Panc1 (cell line): ENCODE measurements around the gene OR10G8. TPM values are rescaled to one million over a fixed set of nuclear protein-coding genes. Genes with fewer than 3 reads are reported as not detected.

Experiments
- ATAC-seq: fragments of 200-7000 bp; cut with Tn5 transposase; 2 replicates; pipeline ENCODE4 v1.9.1; 2020; ENCODE audit warnings: mild to moderate bottlenecking, moderate library complexity
- BruUV-seq: library from RNA; stranded (reverse); fragments of 400-500 nt; replicated peaks from 2 replicates; lab custom pipeline; 2021; lab: Mats Ljungman, UMichigan
- CTCF ChIA-PET: fragments of 300-600 bp; sonication (Branson Sonifier 250); formaldehyde crosslinking; loops from one replicate; lab custom pipeline; 2022; ENCODE audit warnings: antibody characterized with exemption; lab: Charles Lee
- POLR2A ChIA-PET: fragments of 300-600 bp; sonication (Branson Sonifier 250); formaldehyde crosslinking; loops from one replicate; lab custom pipeline; 2022; ENCODE audit warnings: antibody characterized with exemption; lab: Charles Lee
- DNase-seq: peaks from one replicate; pipeline ENCODE4 v3.0.0-alpha.2; 2010; ENCODE audit warnings: low read depth, low spot score
- H3K27ac ChIP-seq: 2 replicates; pipeline ENCODE4 v1.5.1; 2011; ENCODE audit warnings: mild to moderate bottlenecking, low read length, inconsistent platforms
- H3K27me3 ChIP-seq: fragments of 200-500 bp; sonication (Bioruptor generic); 2 replicates; pipeline ENCODE4 v1.6.0; 2014; ENCODE audit warnings: low read length, inconsistent platforms; ENCODE audit not compliant: control insufficient read depth, insufficient read depth
- H3K36me3 ChIP-seq: fragments of 200-500 bp; sonication (Bioruptor generic); 2 replicates; pipeline ENCODE4 v1.5.1; 2014; ENCODE audit warnings: inconsistent platforms, mild to moderate bottlenecking, low read length, moderate library complexity; ENCODE audit not compliant: control insufficient read depth, insufficient read depth
- H3K4me1 ChIP-seq: 2 replicates; pipeline ENCODE4 v1.5.1; 2011; ENCODE audit warnings: inconsistent platforms, mild to moderate bottlenecking, low read length, moderate library complexity; ENCODE audit not compliant: control insufficient read depth, insufficient read depth
- H3K4me3 ChIP-seq, 2 experiments: 2 replicates each; pipeline ENCODE4 v1.5.1; 2011 to 2012; ENCODE audit warnings: low read depth in 2 of 2, low read length in 2 of 2, mild to moderate bottlenecking in 2 of 2, inconsistent platforms in 1 of 2, moderate library complexity in 1 of 2
- H3K9me3 ChIP-seq: fragments of 200-500 bp; sonication (Bioruptor generic); 2 replicates; pipeline ENCODE4 v1.5.1; 2014; ENCODE audit warnings: low read depth, mild to moderate bottlenecking, inconsistent platforms, low read length, moderate library complexity; ENCODE audit not compliant: control insufficient read depth, insufficient read depth
- POLR2AphosphoS5 ChIP-seq: IDR thresholded peaks from 2 replicates; pipeline ENCODE4 v1.6.1; 2012; ENCODE audit warnings: mild to moderate bottlenecking, low read depth, low read length, moderate library complexity
- SIN3A ChIP-seq: IDR thresholded peaks from 2 replicates; pipeline ENCODE4 v1.6.1; 2012; ENCODE audit warnings: low read depth, mild to moderate bottlenecking, low read length, moderate library complexity, borderline replicate concordance; ENCODE audit not compliant: insufficient read depth
- TCF7L2 ChIP-seq: IDR thresholded peaks from 2 replicates; pipeline ENCODE4 v1.6.1; 2011; ENCODE audit warnings: mild to moderate bottlenecking, low read depth, low read length, inconsistent platforms
- in situ Hi-C: cut with HindIII; loops from 2 replicates; pipeline ENCODE4 v1.10.0; 2016; ENCODE audit warnings: low sequenced_read_pairs, low pct_unique_long_range_greater_than_20kb
- intact Hi-C: fragments of 100-400 bp; cut with micrococcal nuclease; formaldehyde crosslinking; loops from one replicate; pipeline ENCODE4 v1.10.0; 2022; ENCODE audit not compliant: unreplicated experiment
- total RNA-seq: library from RNA; stranded (reverse); gene quantifications from one replicate; pipeline ENCODE4 v1.2.1, GENCODE V29; 2021; ENCODE audit not compliant: unreplicated experiment
- TF ChIP-seq, protein P1 (sequence below), 2 experiments: IDR thresholded peaks; 2 replicates each; pipeline ENCODE4 v1.6.1; 2011 to 2012; ENCODE audit warnings: low read depth in 2 of 2, control low read depth in 1 of 2, low read length in 1 of 2, mild to moderate bottlenecking in 1 of 2, moderate library complexity in 1 of 2; ENCODE audit not compliant: insufficient read depth in 1 of 2
- TF ChIP-seq, protein P2 (sequence below): fragments of 450-650 bp; IDR thresholded peaks from 2 replicates; pipeline ENCODE4 v1.5.1; 2017; ENCODE audit warnings: mild to moderate bottlenecking

Gene OR10G8
- total RNA-seq, 1 experiment from 2014 or later: not detected

DNA sequence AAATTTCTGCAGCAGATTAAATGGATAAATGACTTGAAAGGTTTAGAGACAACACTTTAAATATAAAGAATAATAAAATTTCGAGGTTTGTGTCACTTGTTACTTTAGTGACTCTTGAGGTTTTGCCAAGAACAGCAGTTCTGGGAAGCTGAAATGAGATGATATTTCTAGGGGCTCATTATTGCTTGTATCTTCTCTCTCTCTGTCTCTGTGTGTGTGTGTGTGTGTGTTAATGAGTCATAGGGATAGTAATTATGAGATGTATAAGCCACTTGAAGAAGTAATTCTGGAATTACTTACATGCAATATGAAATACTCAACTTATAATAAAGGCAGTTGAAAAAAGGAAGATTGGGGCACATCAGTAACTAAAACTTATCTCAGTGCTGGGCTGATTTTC is 24.1 kb downstream of the OR10G8 start:
- POLR2A ChIA-PET: no interaction called here
- Histone ChIP-seq H3K4me1 (no peaks in the 10 kb centered on the region), H3K36me3 (no peaks in the 10 kb centered on the region), H3K4me3 (no peak overlapping the region), H3K27me3 (no peaks in the 10 kb centered on the region), H3K9me3 (no peaks in the 10 kb centered on the region), H3K27ac (no peak overlapping the region)
- ATAC-seq (no peak), DNase-seq (no peak)
- BruUV-seq: no TSS peak
- intact Hi-C loops (no loop called here), in situ Hi-C loops (no loop called here)
- TF ChIP-seq, protein P1, sequence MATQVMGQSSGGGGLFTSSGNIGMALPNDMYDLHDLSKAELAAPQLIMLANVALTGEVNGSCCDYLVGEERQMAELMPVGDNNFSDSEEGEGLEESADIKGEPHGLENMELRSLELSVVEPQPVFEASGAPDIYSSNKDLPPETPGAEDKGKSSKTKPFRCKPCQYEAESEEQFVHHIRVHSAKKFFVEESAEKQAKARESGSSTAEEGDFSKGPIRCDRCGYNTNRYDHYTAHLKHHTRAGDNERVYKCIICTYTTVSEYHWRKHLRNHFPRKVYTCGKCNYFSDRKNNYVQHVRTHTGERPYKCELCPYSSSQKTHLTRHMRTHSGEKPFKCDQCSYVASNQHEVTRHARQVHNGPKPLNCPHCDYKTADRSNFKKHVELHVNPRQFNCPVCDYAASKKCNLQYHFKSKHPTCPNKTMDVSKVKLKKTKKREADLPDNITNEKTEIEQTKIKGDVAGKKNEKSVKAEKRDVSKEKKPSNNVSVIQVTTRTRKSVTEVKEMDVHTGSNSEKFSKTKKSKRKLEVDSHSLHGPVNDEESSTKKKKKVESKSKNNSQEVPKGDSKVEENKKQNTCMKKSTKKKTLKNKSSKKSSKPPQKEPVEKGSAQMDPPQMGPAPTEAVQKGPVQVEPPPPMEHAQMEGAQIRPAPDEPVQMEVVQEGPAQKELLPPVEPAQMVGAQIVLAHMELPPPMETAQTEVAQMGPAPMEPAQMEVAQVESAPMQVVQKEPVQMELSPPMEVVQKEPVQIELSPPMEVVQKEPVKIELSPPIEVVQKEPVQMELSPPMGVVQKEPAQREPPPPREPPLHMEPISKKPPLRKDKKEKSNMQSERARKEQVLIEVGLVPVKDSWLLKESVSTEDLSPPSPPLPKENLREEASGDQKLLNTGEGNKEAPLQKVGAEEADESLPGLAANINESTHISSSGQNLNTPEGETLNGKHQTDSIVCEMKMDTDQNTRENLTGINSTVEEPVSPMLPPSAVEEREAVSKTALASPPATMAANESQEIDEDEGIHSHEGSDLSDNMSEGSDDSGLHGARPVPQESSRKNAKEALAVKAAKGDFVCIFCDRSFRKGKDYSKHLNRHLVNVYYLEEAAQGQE (IDR thresholded peaks at IDR 0.05; ENCODE audit: insufficient read depth in 1 of 2, low read depth in 2 of 2, low read length in 1 of 2): no peak
- no peak for TF ChIP-seq POLR2AphosphoS5
- TF ChIP-seq SIN3A: no peak
- TF ChIP-seq, protein P2, sequence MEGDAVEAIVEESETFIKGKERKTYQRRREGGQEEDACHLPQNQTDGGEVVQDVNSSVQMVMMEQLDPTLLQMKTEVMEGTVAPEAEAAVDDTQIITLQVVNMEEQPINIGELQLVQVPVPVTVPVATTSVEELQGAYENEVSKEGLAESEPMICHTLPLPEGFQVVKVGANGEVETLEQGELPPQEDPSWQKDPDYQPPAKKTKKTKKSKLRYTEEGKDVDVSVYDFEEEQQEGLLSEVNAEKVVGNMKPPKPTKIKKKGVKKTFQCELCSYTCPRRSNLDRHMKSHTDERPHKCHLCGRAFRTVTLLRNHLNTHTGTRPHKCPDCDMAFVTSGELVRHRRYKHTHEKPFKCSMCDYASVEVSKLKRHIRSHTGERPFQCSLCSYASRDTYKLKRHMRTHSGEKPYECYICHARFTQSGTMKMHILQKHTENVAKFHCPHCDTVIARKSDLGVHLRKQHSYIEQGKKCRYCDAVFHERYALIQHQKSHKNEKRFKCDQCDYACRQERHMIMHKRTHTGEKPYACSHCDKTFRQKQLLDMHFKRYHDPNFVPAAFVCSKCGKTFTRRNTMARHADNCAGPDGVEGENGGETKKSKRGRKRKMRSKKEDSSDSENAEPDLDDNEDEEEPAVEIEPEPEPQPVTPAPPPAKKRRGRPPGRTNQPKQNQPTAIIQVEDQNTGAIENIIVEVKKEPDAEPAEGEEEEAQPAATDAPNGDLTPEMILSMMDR: no peak
- TF ChIP-seq TCF7L2: no peak
- CTCF ChIA-PET: no interaction called here

DNA sequence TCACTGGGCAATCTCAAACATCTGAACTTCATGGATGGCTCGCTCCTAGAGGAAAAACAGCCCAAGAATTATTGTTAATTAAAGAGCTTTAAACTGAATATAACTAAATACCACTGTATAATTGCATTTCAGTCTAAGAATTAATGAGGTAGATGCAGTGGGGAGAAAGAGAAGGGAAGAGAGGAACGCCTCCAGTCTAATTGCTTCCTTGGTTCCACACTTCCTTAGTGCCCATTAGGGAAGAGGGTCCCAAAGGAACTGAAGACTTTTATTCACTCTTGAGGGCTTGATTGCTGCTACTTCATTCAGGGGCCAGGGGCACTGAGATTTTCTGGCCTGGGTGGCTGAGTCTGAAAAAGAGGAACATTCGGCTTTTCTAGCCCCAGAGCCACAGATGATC is 26.4 kb downstream of the OR10G8 start:
- ChIA-PET CTCF (no interaction called here), POLR2A (no interaction called here)
- ATAC-seq (no peak), DNase-seq (no peak)
- intact Hi-C loops: no loop called here
- no peaks in the 10 kb centered on the region for H3K9me3 ChIP-seq
- no peak overlapping the region for H3K27ac ChIP-seq
- in situ Hi-C loops: no loop called here
- H3K4me3 ChIP-seq: no peak overlapping the region
- no peaks in the 10 kb centered on the region for H3K27me3 ChIP-seq
- no peak for TF ChIP-seq TCF7L2
- TF ChIP-seq, protein P1 (IDR thresholded peaks at IDR 0.05; ENCODE audit: insufficient read depth in 1 of 2, low read depth in 2 of 2, low read length in 1 of 2): no peak
- no peak for TF ChIP-seq SIN3A
- TF ChIP-seq POLR2AphosphoS5: no peak
- TF ChIP-seq, protein P2: no peak
- no TSS peak for BruUV-seq
- no peaks in the 10 kb centered on the region for H3K36me3 ChIP-seq
- no peaks in the 10 kb centered on the region for H3K4me1 ChIP-seq
